ENCODE results near the gene GAB1.

GRCh38 chr4:143488687-143489086, 152.0 kb downstream of the GAB1 start:
- TF ChIP-seq, protein P1, sequence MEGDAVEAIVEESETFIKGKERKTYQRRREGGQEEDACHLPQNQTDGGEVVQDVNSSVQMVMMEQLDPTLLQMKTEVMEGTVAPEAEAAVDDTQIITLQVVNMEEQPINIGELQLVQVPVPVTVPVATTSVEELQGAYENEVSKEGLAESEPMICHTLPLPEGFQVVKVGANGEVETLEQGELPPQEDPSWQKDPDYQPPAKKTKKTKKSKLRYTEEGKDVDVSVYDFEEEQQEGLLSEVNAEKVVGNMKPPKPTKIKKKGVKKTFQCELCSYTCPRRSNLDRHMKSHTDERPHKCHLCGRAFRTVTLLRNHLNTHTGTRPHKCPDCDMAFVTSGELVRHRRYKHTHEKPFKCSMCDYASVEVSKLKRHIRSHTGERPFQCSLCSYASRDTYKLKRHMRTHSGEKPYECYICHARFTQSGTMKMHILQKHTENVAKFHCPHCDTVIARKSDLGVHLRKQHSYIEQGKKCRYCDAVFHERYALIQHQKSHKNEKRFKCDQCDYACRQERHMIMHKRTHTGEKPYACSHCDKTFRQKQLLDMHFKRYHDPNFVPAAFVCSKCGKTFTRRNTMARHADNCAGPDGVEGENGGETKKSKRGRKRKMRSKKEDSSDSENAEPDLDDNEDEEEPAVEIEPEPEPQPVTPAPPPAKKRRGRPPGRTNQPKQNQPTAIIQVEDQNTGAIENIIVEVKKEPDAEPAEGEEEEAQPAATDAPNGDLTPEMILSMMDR (IDR thresholded peaks at IDR 0.05; ENCODE audit: low read depth, low read length): no peak
- no peak for TF ChIP-seq POLR2A (IDR thresholded peaks at IDR 0.05; ENCODE audit: extremely low read depth, insufficient read length)
